UCSD-AML1 (cell line): Measurements from ENCODE around the gene TSPAN7.

Source experiments
- DNase-seq: peaks from one replicate; lab custom pipeline; 2025; ENCODE audit not compliant: unreplicated experiment; lab: John Stamatoyannopoulos, UW

The TSPAN7 gene

DNA sequence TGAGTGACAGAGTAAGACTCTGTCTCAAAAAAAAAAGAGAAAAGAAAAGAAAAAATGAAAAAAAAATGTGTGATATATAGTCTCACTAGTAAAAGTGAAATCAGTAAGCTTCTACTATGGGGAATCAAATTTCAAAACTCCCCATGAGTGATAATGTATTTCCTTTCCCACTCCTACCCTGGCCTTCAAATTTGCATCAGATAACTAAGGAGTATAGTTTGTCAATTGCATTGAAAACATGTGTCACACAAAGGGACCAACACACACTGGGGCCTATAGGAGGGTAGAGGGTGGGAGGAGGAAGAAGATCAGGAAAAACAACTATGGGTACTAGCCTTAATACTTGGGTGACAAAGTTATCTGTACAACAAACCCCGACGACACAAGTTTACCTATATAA is 118.4 kb downstream of the TSPAN7 start:
- DNase-seq: no peak

DNA sequence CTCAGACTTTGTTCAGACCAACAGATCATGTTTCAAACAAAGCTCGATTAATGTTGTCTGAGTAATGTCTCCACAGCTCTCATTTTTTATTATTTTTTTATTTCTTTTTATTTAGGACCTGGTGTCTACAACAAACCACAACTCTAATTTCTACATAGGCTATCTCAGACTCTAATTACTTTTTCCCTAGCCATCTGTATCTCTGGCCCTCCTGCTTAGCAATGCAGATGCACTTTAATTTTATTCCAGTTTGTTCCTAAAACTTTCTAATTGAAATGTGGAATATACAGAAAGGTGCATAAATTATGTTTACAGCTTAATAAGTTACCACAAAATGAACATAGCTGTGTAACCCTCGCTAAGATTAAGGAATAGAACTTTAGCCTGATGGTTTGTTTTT is 120.8 kb downstream of the TSPAN7 start:
- no peak for DNase-seq

DNA sequence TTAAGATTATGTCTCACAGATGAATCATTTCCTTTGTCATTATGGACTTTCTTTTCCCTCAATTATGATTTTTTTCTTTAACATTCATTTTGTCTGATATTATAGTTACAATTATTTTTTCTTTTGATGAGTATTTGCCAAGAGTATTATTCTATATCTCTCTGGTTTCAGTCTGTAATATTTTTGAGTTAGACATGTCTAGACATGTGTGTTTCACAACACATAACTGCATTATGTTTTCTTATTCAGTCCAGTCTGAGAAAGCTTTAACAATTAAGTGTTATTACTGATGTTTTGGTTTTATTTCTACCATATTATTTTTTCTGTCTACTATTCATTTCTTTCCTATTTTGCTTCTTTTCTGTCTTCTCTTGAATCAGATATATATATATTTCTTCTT is 131.6 kb downstream of the TSPAN7 start:
- DNase-seq: no peak

DNA sequence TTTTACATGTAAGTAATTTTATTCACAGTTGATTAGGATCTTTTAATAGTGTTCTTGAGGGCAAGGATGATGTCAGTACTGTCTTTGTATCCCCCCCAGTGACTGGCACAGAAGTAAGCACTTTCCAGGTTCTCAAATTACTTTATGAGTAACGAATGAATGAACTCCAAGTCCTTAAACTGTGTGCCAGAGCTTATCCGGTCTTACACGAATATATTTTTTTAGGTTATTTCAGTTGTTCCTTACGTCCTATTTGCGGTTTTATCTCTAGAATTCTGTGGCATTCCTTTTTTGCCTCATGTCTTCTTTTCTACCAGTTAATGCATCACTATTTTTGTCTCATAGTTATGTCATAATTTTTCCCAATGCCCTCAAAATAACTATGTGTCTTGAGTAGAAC is 133.1 kb downstream of the TSPAN7 start:
- DNase-seq: no peak

DNA sequence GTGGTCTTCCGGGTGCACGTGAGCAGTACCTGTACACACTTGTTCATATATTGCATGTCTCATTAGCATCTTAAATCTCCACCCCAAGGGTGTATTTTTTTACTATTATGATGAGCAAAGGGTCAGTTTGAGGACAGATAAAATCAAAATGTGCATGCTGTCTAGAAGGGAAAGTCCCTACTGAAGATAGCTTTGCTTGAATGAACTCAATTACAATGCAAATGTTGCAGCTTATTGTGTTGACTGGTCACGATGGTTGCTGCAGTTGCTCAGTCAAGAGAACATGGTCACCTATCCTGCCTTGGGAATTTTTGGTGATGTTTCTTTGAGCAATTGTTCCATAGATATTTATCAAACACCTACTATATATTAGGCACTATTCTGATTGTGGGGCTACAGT is 136.1 kb downstream of the TSPAN7 start:
- no peak for DNase-seq

GRCh38 chrX:38699121-38699520 is 137.8 kb downstream of the TSPAN7 start:
- DNase-seq: no peak

DNA sequence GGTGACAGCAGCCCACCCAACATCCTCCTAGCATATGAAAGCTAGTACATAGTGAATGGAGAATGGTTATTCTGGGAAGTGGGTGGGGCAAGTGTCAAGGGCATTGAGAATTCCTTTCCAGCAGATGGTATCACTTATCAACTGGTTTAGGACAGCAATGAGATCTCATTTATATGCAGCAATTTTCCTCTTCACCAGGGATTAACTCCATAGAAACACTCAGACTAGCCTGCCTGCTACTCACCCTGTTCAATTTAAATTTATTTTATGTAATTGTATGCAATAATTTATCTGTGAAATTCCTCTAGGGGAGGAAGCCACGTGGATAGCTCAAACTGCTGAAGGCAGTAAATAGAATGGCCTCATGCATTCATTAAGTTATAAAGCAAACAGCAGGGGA is 138.4 kb downstream of the TSPAN7 start:
- DNase-seq: no peak

DNA sequence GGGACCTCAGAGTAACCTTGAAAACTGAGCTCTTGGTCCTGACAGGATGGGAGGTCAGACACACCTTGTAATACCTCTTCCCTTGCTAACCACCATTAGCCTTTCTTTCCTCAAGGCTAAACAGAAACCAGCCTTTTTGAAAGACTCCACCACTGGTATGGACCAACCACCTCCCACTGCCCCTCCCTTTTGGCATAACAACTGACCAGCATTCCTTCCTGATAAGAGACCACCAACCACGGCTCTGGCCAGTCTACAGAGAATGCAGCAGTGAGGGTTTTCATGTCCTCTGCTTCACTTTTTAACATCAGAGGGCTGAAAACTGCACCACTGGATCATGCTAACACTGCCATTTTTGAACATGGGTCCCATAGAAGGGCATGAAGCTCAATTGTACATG is 139.7 kb downstream of the TSPAN7 start:
- DNase-seq: no peak

GRCh38 chrX:38704146-38704882 is 143.0 kb downstream of the TSPAN7 start:
- no peak for DNase-seq

DNA sequence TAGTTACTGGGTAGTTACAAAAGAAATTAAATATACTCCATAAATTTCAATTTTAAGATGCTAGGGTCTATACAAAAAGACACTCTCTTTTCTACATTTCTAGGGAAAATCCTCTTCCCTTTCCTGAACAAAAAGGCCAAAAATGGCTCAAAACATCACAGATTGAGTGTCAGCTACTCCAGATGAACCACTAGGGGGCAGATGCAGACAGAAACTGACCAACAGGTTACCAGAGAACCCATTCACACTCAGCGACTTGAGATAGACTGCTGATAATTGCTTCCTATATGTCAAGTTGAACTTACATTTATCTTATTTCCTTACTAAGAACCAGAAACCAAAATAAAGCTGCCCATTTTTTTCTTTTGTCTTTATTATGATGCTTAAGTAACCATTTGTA is 156.5 kb downstream of the TSPAN7 start:
- no peak for DNase-seq

DNA sequence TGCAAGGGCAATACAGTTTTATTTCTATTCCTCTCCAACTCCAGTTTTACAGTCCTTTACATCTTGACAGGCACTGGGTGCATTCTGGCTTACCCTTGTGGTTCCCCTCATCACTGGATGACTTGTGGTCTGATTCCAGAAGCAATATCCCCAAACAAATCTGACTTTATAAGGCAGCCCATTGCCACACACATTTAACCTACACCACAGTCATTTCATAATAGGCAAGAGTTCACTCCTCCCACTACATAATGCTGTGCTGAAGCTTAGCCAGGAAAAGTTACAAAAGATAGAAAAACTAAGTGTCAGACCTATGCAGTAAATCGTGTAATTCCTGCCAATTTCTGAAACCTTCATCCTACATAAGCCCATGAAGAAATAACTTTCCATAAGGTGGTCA is 157.0 kb downstream of the TSPAN7 start:
- no peak for DNase-seq

GRCh38 chrX:38726612-38727011 is 165.3 kb downstream of the TSPAN7 start:
- DNase-seq: no peak

GRCh38 chrX:38727668-38728067 is 166.3 kb downstream of the TSPAN7 start:
- no peak for DNase-seq

GRCh38 chrX:38732866-38733265 is 171.5 kb downstream of the TSPAN7 start:
- DNase-seq: no peak
